HepG2 (cell line): ENCODE measurements around the gene POLE4. TPM values are rescaled to one million over a fixed set of nuclear protein-coding genes. Genes with fewer than 3 reads are reported as not detected.
A peak's percentile ranks its signal among the peaks of the same experiment; 100 is the strongest.

ENCODE experiments used
- EED ChIP-seq: sonication (generic); formaldehyde crosslinking; IDR thresholded peaks from 2 replicates; pipeline ENCODE4 v1.5.0; 2020; ENCODE audit warnings: mild to moderate bottlenecking, missing genetic modification reagents
- ESRRA ChIP-seq: sonication (generic); formaldehyde crosslinking; IDR thresholded peaks from 2 replicates; pipeline ENCODE4 v1.5.1; 2020; ENCODE audit warnings: mild to moderate bottlenecking, low read depth, missing genetic modification reagents
- FOXK2 ChIP-seq: fragments of 450-650 bp; IDR thresholded peaks from 2 replicates; pipeline ENCODE4 v1.6.1; 2016
- KAT2B ChIP-seq: fragments of 150-350 bp; IDR thresholded peaks from 2 replicates; pipeline ENCODE4 v1.6.1; 2014; ENCODE audit warnings: low read depth, low read length, borderline replicate concordance
- KDM4B ChIP-seq: sonication (generic); formaldehyde crosslinking; IDR thresholded peaks from 2 replicates; pipeline ENCODE4 v1.4.0; 2020; ENCODE audit warnings: missing genetic modification reagents
- SMC3 ChIP-seq: IDR thresholded peaks from 2 replicates; pipeline ENCODE4 v1.6.1; 2011; ENCODE audit warnings: low read length, improper control_type of control experiment
- ZBTB40 ChIP-seq, 2 experiments: fragments of 450-650 bp in 1 of 2; sonication (generic) in 1 of 2; formaldehyde crosslinking in 1 of 2; IDR thresholded peaks; 2 replicates each; pipeline versions ENCODE4 v1.6.1 to v1.8.0; 2016 to 2022; ENCODE audit warnings: antibody characterized with exemption in 1 of 2, mild to moderate bottlenecking in 1 of 2, missing genetic modification reagents in 1 of 2
- ZBTB49 ChIP-seq: sonication (generic); formaldehyde crosslinking; IDR thresholded peaks from 2 replicates; pipeline ENCODE4 v1.4.0; 2020; ENCODE audit warnings: missing genetic modification reagents, borderline replicate concordance
- ZNF101 ChIP-seq: sonication (generic); formaldehyde crosslinking; IDR thresholded peaks from 2 replicates; pipeline ENCODE4 v1.4.0; 2020; ENCODE audit warnings: mild to moderate bottlenecking, low read depth, missing genetic modification reagents, borderline replicate concordance
- ZNF280D ChIP-seq: sonication (generic); formaldehyde crosslinking; IDR thresholded peaks from 2 replicates; pipeline ENCODE4 v1.5.1; 2020; ENCODE audit warnings: mild to moderate bottlenecking, missing genetic modification reagents
- ZNF567 ChIP-seq: sonication (generic); formaldehyde crosslinking; IDR thresholded peaks from 2 replicates; pipeline ENCODE4 v1.8.1; 2023; ENCODE audit warnings: mild to moderate bottlenecking, missing genetic modification reagents, borderline replicate concordance
- polyA plus RNA-seq, 8 experiments: library from polyadenylated mRNA; depleted of rRNA in 3 of 8; stranded (reverse) in 7 of 8; unstranded in 1 of 8; fragments of >200 nt; fragmentation: Illumina TruSeq in 4 of 8; extraction: Trizol in 4 of 8; gene quantifications; 2 replicates each; pipeline versions ENCODE4 v1.2.1 to v1.2.3, GENCODE V29; 2011 to 2016; ENCODE audit warnings: low read depth in 4 of 8, missing spikeins in 1 of 8, mixed read lengths in 1 of 8; ENCODE audit not compliant: insufficient read depth in 1 of 8
- total RNA-seq, 5 experiments: library from RNA; depleted of rRNA; stranded (reverse); fragments of >200 nt; fragmentation: Illumina TruSeq; extraction: Trizol; gene quantifications; 2 replicates each; pipeline ENCODE4 v1.2.3, GENCODE V29; 2016; ENCODE audit warnings: low read depth in 1 of 5
- TF ChIP-seq, protein P1 (sequence below): sonication (generic); formaldehyde crosslinking; IDR thresholded peaks from 2 replicates; pipeline ENCODE4 v1.4.0; 2020; ENCODE audit warnings: mild to moderate bottlenecking, low read depth, missing genetic modification reagents

Gene POLE4
- total and polyA plus RNA-seq, 2 of the 13 experiments (the other 11 are each of a cell fraction or from before 2014, with no cell fraction given) = 106 to 116 TPM

GRCh38 chr2:74917702-74918619 is 40.5 kb upstream of the POLE4 start (continued):
- TF ChIP-seq KAT2B (no peak), KDM4B (CRISPR knock-in tag) (no peak), ZBTB40 (IDR thresholded peaks at IDR 0.05) (no peak), ZBTB40 (CRISPR knock-in tag; IDR thresholded peaks at IDR 0.05) (0 out of 2 replicates have a peak, but pooled peaks have one; percentile 8), ZBTB49 (no peak), ZNF567 (CRISPR knock-in tag) (no peak), ZNF101 (CRISPR knock-in tag) (no peak), ZNF280D (CRISPR knock-in tag) (peak; percentile 84; the same call in 1 of the 2 replicates), ESRRA (CRISPR knock-in tag) (no peak), FOXK2 (peak; percentile 63), EED (CRISPR knock-in tag) (no peak), SMC3 (0 out of 2 replicates have a peak, but pooled peaks have one; percentile 10)
- TF ChIP-seq, protein P1, sequence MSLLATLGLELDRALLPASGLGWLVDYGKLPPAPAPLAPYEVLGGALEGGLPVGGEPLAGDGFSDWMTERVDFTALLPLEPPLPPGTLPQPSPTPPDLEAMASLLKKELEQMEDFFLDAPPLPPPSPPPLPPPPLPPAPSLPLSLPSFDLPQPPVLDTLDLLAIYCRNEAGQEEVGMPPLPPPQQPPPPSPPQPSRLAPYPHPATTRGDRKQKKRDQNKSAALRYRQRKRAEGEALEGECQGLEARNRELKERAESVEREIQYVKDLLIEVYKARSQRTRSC = no peak
